K562 (cell line): ENCODE results near the gene ZNF337. TPM values are rescaled to one million over a fixed set of nuclear protein-coding genes. Genes with fewer than 3 reads are reported as not detected.

Experiments
- ATAC-seq: fragments of 200-7000 bp; cut with Tn5 transposase; 3 replicates; pipeline ENCODE4 v1.9.1; 2020; ENCODE audit warnings: moderate library complexity
- BruUV-seq: library from RNA; stranded (reverse); fragments of 400-500 nt; replicated peaks from 2 replicates; lab custom pipeline; 2021; lab: Mats Ljungman, UMichigan
- CTCF ChIA-PET: fragments of 300-600 bp; formaldehyde crosslinking; extraction: SDS; loops from one replicate; lab custom pipeline; 2021; ENCODE audit warnings: low intra/inter-chr PET ratio; lab: Yijun Ruan, JAX
- POLR2A ChIA-PET: fragments of 300-600, 350-650 bp; sonication (Branson Sonifier 250); formaldehyde crosslinking; extraction: SDS; loops from one replicate; lab custom pipeline; 2021; ENCODE audit warnings: antibody characterized with exemption, inconsistent platforms; lab: Yijun Ruan, JAX
- DNase-seq, 4 experiments: peaks; one replicate each; pipeline versions ENCODE4 v3.0.0 to v3.0.0-alpha.2; 2011 to 2018; ENCODE audit warnings: low spot score in 3 of 4, mixed read lengths in 3 of 4; ENCODE audit errors: extremely low read depth in 1 of 4
- FAIRE-seq: peaks from 2 replicates; lab custom pipeline; 2011; peaks lifted over from hg19 to GRCh38; lab: Jason Lieb, UNC
- H2AFZ ChIP-seq: 2 replicates; pipeline ENCODE4 v1.6.0; 2011; ENCODE audit warnings: low read depth, low read length, control low read depth, inconsistent platforms
- H3K27ac ChIP-seq: fragments of 200-600 bp; 3 replicates; pipeline ENCODE4 v1.8.0; 2011; ENCODE audit warnings: low read depth, mild to moderate bottlenecking, control low read depth, inconsistent platforms, low read length, moderate library complexity, mixed read lengths; ENCODE audit errors: extremely low read depth
- H3K27me3 ChIP-seq, 2 experiments: fragments of 300-600 bp in 1 of 2; 2 replicates in 1 of 2; 3 replicates in 1 of 2; pipeline versions ENCODE4 v1.6.0 to v1.8.0; 2011; ENCODE audit warnings: inconsistent platforms in 2 of 2, low read length in 2 of 2, mild to moderate bottlenecking in 1 of 2, mixed read lengths in 1 of 2, moderate library complexity in 1 of 2; ENCODE audit not compliant: control insufficient read depth in 2 of 2, insufficient read depth in 2 of 2
- H3K36me3 ChIP-seq: fragments of 300-600 bp; 3 replicates; pipeline ENCODE4 v1.8.0; 2011; ENCODE audit warnings: mild to moderate bottlenecking, low read length, inconsistent platforms; ENCODE audit not compliant: control insufficient read depth, insufficient read depth
- H3K4me1 ChIP-seq, 2 experiments: fragments of 200-600 bp in 1 of 2; replicated peaks in 1 of 2; 2 replicates in 1 of 2; 3 replicates in 1 of 2; pipeline versions ENCODE4 v1.5.1 to v1.8.0; 2011; ENCODE audit warnings: inconsistent platforms in 2 of 2, low read length in 2 of 2, mild to moderate bottlenecking in 1 of 2, mixed read lengths in 1 of 2, moderate library complexity in 1 of 2; ENCODE audit not compliant: control insufficient read depth in 2 of 2, insufficient read depth in 2 of 2
- H3K4me2 ChIP-seq: 2 replicates; pipeline ENCODE4 v1.6.1; 2011; ENCODE audit warnings: low read length, control low read depth, inconsistent platforms, mixed read lengths; ENCODE audit not compliant: insufficient read depth
- H3K4me3 ChIP-seq: fragments of 200-600 bp; sonication (generic), shearing (Covaris generic); 2 replicates; pipeline ENCODE4 v1.5.1; 2016; ENCODE audit warnings: control low read depth, inconsistent platforms
- H3K79me2 ChIP-seq: fragments of 200-600 bp; 3 replicates; pipeline ENCODE4 v1.8.0; 2011; ENCODE audit warnings: low read length, inconsistent platforms; ENCODE audit not compliant: control insufficient read depth, insufficient read depth
- H3K9ac ChIP-seq, 2 experiments: 2 replicates each; pipeline versions ENCODE4 v1.6.0 to v1.6.1; 2011; ENCODE audit warnings: low read depth in 2 of 2, low read length in 2 of 2, control low read depth in 1 of 2, inconsistent platforms in 1 of 2, mild to moderate bottlenecking in 1 of 2, mixed read lengths in 1 of 2; ENCODE audit not compliant: insufficient read depth in 1 of 2
- H3K9me1 ChIP-seq: one replicate; pipeline ENCODE4 v1.6.0; 2011; ENCODE audit warnings: inconsistent platforms, mild to moderate bottlenecking, low read length, moderate library complexity; ENCODE audit not compliant: control insufficient read depth, insufficient read depth
- H3K9me3 ChIP-seq: replicated peaks from 2 replicates; pipeline ENCODE4 v1.5.1; 2011; ENCODE audit warnings: low read depth, low read length, inconsistent platforms; ENCODE audit not compliant: control insufficient read depth, insufficient read depth
- H4K20me1 ChIP-seq: replicated peaks from 2 replicates; pipeline ENCODE4 v1.6.1; 2011; ENCODE audit warnings: low read length, inconsistent platforms, mixed read lengths; ENCODE audit not compliant: control insufficient read depth, insufficient read depth
- E2F3 ChIP-seq: fragments of 250-450 bp; sonication (Bioruptor Pico); IDR thresholded peaks from 2 replicates; pipeline ENCODE4 v1.4.0; 2020; ENCODE audit warnings: mild to moderate bottlenecking
- GTF2B ChIP-seq: IDR thresholded peaks from 2 replicates; pipeline ENCODE4 v1.6.1; 2011; ENCODE audit not compliant: insufficient read length; ENCODE audit errors: extremely low read depth
- HOXB6 ChIP-seq: fragments of 250-450 bp; sonication (Bioruptor Pico); IDR thresholded peaks from 2 replicates; pipeline ENCODE4 v1.5.1; 2022; ENCODE audit warnings: mild to moderate bottlenecking, borderline replicate concordance
- POLR3G ChIP-seq: IDR thresholded peaks from 2 replicates; pipeline ENCODE4 v1.6.1; 2011; ENCODE audit not compliant: insufficient read length, insufficient replicate concordance; ENCODE audit errors: extremely low read depth
- RBM17 ChIP-seq: fragments of 200-400 bp; formaldehyde crosslinking; IDR thresholded peaks from 2 replicates; pipeline ENCODE4 v1.6.1; 2017; ENCODE audit warnings: low read depth, mild to moderate bottlenecking, low read length, borderline replicate concordance
- SP2 ChIP-seq: IDR thresholded peaks from 2 replicates; pipeline ENCODE4 v1.6.1; 2011; ENCODE audit warnings: mild to moderate bottlenecking, low read depth, low read length, moderate library complexity; ENCODE audit not compliant: poor library complexity, severe bottlenecking; ENCODE audit errors: extremely low read depth
- SRF ChIP-seq, 2 experiments: fragments of 250-450, 450-650 bp in 1 of 2; sonication (Bioruptor Pico) in 1 of 2; sonication (generic) in 1 of 2; formaldehyde crosslinking; IDR thresholded peaks; 2 replicates each; pipeline versions ENCODE4 v1.5.0 to v1.5.1; 2020 to 2022; ENCODE audit warnings: mild to moderate bottlenecking in 1 of 2, missing genetic modification reagents in 1 of 2
- STAG1 ChIP-seq: sonication (generic); formaldehyde crosslinking; IDR thresholded peaks from 2 replicates; pipeline ENCODE4 v1.5.0; 2020; ENCODE audit warnings: missing genetic modification reagents, borderline replicate concordance
- THRA ChIP-seq: fragments of 450-650 bp; IDR thresholded peaks from 2 replicates; pipeline ENCODE4 v1.6.1; 2017; ENCODE audit warnings: mild to moderate bottlenecking, moderate library complexity
- WHSC1 ChIP-seq: IDR thresholded peaks from one replicate; pipeline ENCODE4 v1.6.1; 2012; ENCODE audit warnings: low read length, control low read depth, inconsistent platforms
- WGBS: fragments of 100-300 bp; shearing (Covaris generic); methylation state at CpG from one replicate; pipeline ENCODE4 v1.1.6; 2016; ENCODE audit warnings: low coverage, mixed read lengths; ENCODE audit not compliant: insufficient coverage; ENCODE audit errors: missing lambda C conversion rate; 5-methylcytosine and 5-hydroxymethylcytosine counted together
- in situ Hi-C: fragments of 300-500 bp; cut with MboI; formaldehyde crosslinking; loops from 4 replicates; pipeline ENCODE4 v1.15.0; 2018; ENCODE audit warnings: inconsistent platforms, mixed read lengths
- intact Hi-C: fragments of 100-400 bp; cut with micrococcal nuclease; formaldehyde crosslinking; loops from 2 replicates; pipeline ENCODE4 v1.14.2; 2022
- polyA plus RNA-seq, 8 experiments: library from polyadenylated mRNA; depleted of rRNA in 4 of 8; stranded (reverse) in 5 of 8; unstranded in 3 of 8; fragments of >200 nt; fragmentation: Nextera tagmentation in 2 of 8; fragmentation: Illumina TruSeq in 1 of 8; extraction: Ambion mirVana in 2 of 8; extraction: Trizol in 1 of 8; gene quantifications; 2 replicates each; pipeline versions ENCODE4 v1.2.1 to v1.2.3, GENCODE V29; 2011 to 2014; ENCODE audit warnings: inconsistent platforms in 1 of 8, missing spikeins in 1 of 8
- total RNA-seq, 7 experiments: library from RNA; depleted of rRNA in 6 of 7; stranded (reverse); fragments of >200 nt in 6 of 7; fragmentation: Illumina TruSeq in 2 of 7; extraction: Trizol in 2 of 7; gene quantifications; 2 replicates each; pipeline versions ENCODE4 v1.2.1 to v1.2.3, GENCODE V29; 2011 to 2021; ENCODE audit warnings: low replicate concordance in 1 of 7
- TF ChIP-seq, protein P1 (sequence below): fragments of 250-450 bp; sonication (Bioruptor Pico); IDR thresholded peaks from 2 replicates; pipeline ENCODE4 v1.4.0; 2020; ENCODE audit warnings: borderline replicate concordance
- TF ChIP-seq, protein P2 (sequence below): sonication (generic); formaldehyde crosslinking; IDR thresholded peaks from 2 replicates; pipeline ENCODE4 v1.8.0; 2022; ENCODE audit warnings: mild to moderate bottlenecking, missing genetic modification reagents
- TF ChIP-seq, protein P3 (sequence below), 2 experiments: fragments of 450-650 bp; conservative IDR thresholded peaks; 2 replicates each; pipeline ENCODE4 v1.6.1; 2017; ENCODE audit warnings: mild to moderate bottlenecking in 2 of 2, moderate library complexity in 2 of 2

The ZNF337 gene
- total and polyA plus RNA-seq, 9 of the 15 experiments (the other 6 are each of a cell fraction or from before 2014, with no cell fraction given), result 0.25 to 5.6 (median 3.5) TPM

GRCh38 chr20:25739615-25740320 lies 43.1 kb upstream of the ZNF337 start:
- ATAC-seq, result no peak
- H3K4me3 ChIP-seq, result no peak overlapping the region
- no peak for FAIRE-seq

More at GRCh38 chr20:25739615-25740320, 43.1 kb upstream of the ZNF337 start:
- POLR2A ChIA-PET, result interaction anchor here (0.7 kb wide), 1 partner anchor 115 kb away, joined by 3 read pairs; no protein-coding TSS in a partner anchor
- no peak for DNase-seq
- H2AFZ ChIP-seq, result no peak overlapping the region
- no peaks in the 10 kb centered on the region for H3K27me3 ChIP-seq
- no peak overlapping the region for H3K27ac ChIP-seq
- no peaks in the 10 kb centered on the region for H3K4me1 ChIP-seq
- H4K20me1 ChIP-seq, result no peaks in the 10 kb centered on the region
- CTCF ChIA-PET, result no interaction called here
- no peak overlapping the region for H3K9ac ChIP-seq
- whole genome bisulfite sequencing, result 51% methylated on average over 3 of the region's 3 CpGs
- no peaks in the 10 kb centered on the region for H3K79me2 ChIP-seq
- TF ChIP-seq THRA (no peak), HOXB6 (CRISPR knock-in tag) (no peak), POLR3G (no peak), E2F3 (CRISPR knock-in tag) (no peak), SP2 (no peak), WHSC1 (no peak), GTF2B (no peak), RBM17 (no peak), STAG1 (CRISPR knock-in tag) (no peak), SRF (CRISPR knock-in tag; IDR thresholded peaks at IDR 0.05) (no peak)
- TF ChIP-seq, protein P1, sequence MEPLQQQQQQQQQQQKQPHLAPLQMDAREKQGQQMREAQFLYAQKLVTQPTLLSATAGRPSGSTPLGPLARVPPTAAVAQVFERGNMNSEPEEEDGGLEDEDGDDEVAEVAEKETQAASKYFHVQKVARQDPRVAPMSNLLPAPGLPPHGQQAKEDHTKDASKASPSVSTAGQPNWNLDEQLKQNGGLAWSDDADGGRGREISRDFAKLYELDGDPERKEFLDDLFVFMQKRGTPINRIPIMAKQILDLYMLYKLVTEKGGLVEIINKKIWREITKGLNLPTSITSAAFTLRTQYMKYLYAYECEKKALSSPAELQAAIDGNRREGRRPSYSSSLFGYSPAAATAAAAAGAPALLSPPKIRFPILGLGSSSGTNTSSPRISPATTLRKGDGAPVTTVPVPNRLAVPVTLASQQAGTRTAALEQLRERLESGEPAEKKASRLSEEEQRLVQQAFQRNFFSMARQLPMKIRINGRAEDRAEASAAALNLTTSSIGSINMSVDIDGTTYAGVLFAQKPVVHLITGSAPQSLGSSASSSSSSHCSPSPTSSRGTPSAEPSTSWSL (CRISPR knock-in tag), result no peak
- TF ChIP-seq, protein P2, sequence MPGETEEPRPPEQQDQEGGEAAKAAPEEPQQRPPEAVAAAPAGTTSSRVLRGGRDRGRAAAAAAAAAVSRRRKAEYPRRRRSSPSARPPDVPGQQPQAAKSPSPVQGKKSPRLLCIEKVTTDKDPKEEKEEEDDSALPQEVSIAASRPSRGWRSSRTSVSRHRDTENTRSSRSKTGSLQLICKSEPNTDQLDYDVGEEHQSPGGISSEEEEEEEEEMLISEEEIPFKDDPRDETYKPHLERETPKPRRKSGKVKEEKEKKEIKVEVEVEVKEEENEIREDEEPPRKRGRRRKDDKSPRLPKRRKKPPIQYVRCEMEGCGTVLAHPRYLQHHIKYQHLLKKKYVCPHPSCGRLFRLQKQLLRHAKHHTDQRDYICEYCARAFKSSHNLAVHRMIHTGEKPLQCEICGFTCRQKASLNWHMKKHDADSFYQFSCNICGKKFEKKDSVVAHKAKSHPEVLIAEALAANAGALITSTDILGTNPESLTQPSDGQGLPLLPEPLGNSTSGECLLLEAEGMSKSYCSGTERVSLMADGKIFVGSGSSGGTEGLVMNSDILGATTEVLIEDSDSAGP (CRISPR knock-in tag), result no peak
- TF ChIP-seq, protein P3, sequence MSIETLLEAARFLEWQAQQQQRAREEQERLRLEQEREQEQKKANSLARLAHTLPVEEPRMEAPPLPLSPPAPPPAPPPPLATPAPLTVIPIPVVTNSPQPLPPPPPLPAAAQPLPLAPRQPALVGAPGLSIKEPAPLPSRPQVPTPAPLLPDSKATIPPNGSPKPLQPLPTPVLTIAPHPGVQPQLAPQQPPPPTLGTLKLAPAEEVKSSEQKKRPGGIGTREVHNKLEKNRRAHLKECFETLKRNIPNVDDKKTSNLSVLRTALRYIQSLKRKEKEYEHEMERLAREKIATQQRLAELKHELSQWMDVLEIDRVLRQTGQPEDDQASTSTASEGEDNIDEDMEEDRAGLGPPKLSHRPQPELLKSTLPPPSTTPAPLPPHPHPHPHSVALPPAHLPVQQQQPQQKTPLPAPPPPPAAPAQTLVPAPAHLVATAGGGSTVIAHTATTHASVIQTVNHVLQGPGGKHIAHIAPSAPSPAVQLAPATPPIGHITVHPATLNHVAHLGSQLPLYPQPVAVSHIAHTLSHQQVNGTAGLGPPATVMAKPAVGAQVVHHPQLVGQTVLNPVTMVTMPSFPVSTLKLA (conservative IDR thresholded peaks at IDR 0.05), result no peak
- no peaks in the 10 kb centered on the region for H3K36me3 ChIP-seq
- intact Hi-C loops (no loop called here), in situ Hi-C loops (no loop called here)
- no TSS peak for BruUV-seq
- H3K4me2 ChIP-seq, result no peak overlapping the region
- H3K9me3 ChIP-seq, result no peaks in the 10 kb centered on the region
- no peaks in the 10 kb centered on the region for H3K9me1 ChIP-seq
